CD4-positive, alpha-beta T cell treated with Interleukin-17A for 4 hours (primary cell): ENCODE data around the gene HOPX.
"Not testable (repeated sequence)": the region's sequence is repeated elsewhere in the genome, so short reads cannot be mapped to it uniquely, and the experiment has no call there.

ENCODE experiments used
- DNase-seq: peaks from one replicate; pipeline ENCODE4 v3.0.0-alpha.2; 2020; ENCODE audit warnings: mixed read lengths

The HOPX gene

GRCh38 chr4:56653461-56654237 is 27.4 kb downstream of the HOPX start:
- peak; percentile 58 for DNase-seq

GRCh38 chr4:56652196-56652595 is 28.9 kb downstream of the HOPX start:
- DNase-seq = no peak

- no peak for DNase-seq
These were observed 30.1 kb downstream of the HOPX start for GRCh38 chr4:56651056-56651350.

- no peak for DNase-seq
These were observed 30.6 kb downstream of the HOPX start for GRCh38 chr4:56650262-56651055.

GRCh38 chr4:56649445-56650261 is 31.4 kb downstream of the HOPX start:
- no peak for DNase-seq

- DNase-seq = no peak
These were observed 32.3 kb downstream of the HOPX start for GRCh38 chr4:56648824-56649151.

- DNase-seq = no peak
These were observed 32.9 kb downstream of the HOPX start for GRCh38 chr4:56648021-56648823.

GRCh38 chr4:56646341-56646740 is 34.8 kb downstream of the HOPX start:
- DNase-seq = no peak

- DNase-seq = no peak
These were observed 37.5 kb downstream of the HOPX start for GRCh38 chr4:56643596-56643995.

GRCh38 chr4:56641494-56642051 is 39.5 kb downstream of the HOPX start:
- no peak for DNase-seq

GRCh38 chr4:56640621-56641493 is 40.2 kb downstream of the HOPX start:
- DNase-seq = no peak

GRCh38 chr4:56637791-56638190 is 43.3 kb downstream of the HOPX start:
- DNase-seq = no peak

- DNase-seq = no peak
These were observed 43.9 kb downstream of the HOPX start for GRCh38 chr4:56637154-56637553.

GRCh38 chr4:56634954-56635353 is 46.1 kb downstream of the HOPX start:
- not testable (repeated sequence) for DNase-seq

GRCh38 chr4:56633486-56633885 is 47.6 kb downstream of the HOPX start:
- no peak for DNase-seq

- DNase-seq = no peak
These were observed 50.0 kb downstream of the HOPX start for GRCh38 chr4:56630876-56631666.

- no peak for DNase-seq
These were observed 52.5 kb downstream of the HOPX start for GRCh38 chr4:56628592-56628991.

- no peak for DNase-seq
These were observed 53.1 kb downstream of the HOPX start for GRCh38 chr4:56627985-56628384.

GRCh38 chr4:56627375-56627774 is 53.7 kb downstream of the HOPX start:
- no peak for DNase-seq

- DNase-seq = peak; percentile 19
These were observed 54.1 kb downstream of the HOPX start for GRCh38 chr4:56626963-56627362.

GRCh38 chr4:56626420-56626819 is 54.7 kb downstream of the HOPX start:
- no peak for DNase-seq
